Naive thymus-derived CD4-positive, alpha-beta T cell (primary cell): ENCODE results near the gene CPXM2. TPM values are rescaled to one million over a fixed set of nuclear protein-coding genes. Genes with fewer than 3 reads are reported as not detected.

ENCODE experiments used
- ATAC-seq: fragments of 150-1000 bp; cut with Tn5 transposase; 2 replicates; pipeline ENCODE4 v1.10.0; 2021; ENCODE audit warnings: mild to moderate bottlenecking, moderate library complexity
- CTCF ChIA-PET: fragments of 350-600 bp; sonication (Branson Sonifier 250); formaldehyde crosslinking; loops from one replicate; lab custom pipeline; 2021; ENCODE audit warnings: antibody characterized with exemption; lab: Charles Lee
- POLR2A ChIA-PET: fragments of 350-600 bp; sonication (Branson Sonifier 250); formaldehyde crosslinking; loops from one replicate; lab custom pipeline; 2021; ENCODE audit warnings: antibody characterized with exemption, inconsistent platforms; lab: Charles Lee
- DNase-seq, 9 donors: peaks; one replicate each; pipeline versions ENCODE4 v3.0.0 to v3.0.0-alpha.2; 2020 to 2022; ENCODE audit warnings: mixed read lengths in 1 of 9
- H3K27ac ChIP-seq: one replicate; pipeline ENCODE4 v1.7.0; 2013; ENCODE audit warnings: mild to moderate bottlenecking, low read depth, low read length, moderate library complexity
- H3K27me3 ChIP-seq, 2 donors: one replicate each; pipeline ENCODE4 v1.7.0; 2013; ENCODE audit warnings: low read length in 2 of 2, mild to moderate bottlenecking in 2 of 2, moderate library complexity in 2 of 2; ENCODE audit not compliant: control insufficient read depth in 2 of 2, insufficient read depth in 2 of 2
- H3K36me3 ChIP-seq, 3 experiments: 1 replicate in 2 of 3; 2 replicates in 1 of 3; pipeline ENCODE4 v1.7.0; 2013; ENCODE audit warnings: low read length in 3 of 3, mild to moderate bottlenecking in 3 of 3, moderate library complexity in 1 of 3; ENCODE audit not compliant: insufficient read depth in 3 of 3, control insufficient read depth in 2 of 3
- H3K4me1 ChIP-seq, 2 donors: one replicate each; pipeline ENCODE4 v1.7.0; 2013; ENCODE audit warnings: low read length in 2 of 2, mild to moderate bottlenecking in 2 of 2, moderate library complexity in 1 of 2; ENCODE audit not compliant: control insufficient read depth in 2 of 2, insufficient read depth in 2 of 2
- H3K4me3 ChIP-seq: 2 replicates; pipeline ENCODE4 v1.7.0; 2013; ENCODE audit warnings: mild to moderate bottlenecking, low read length
- H3K9me3 ChIP-seq, 3 experiments: 1 replicate in 2 of 3; 2 replicates in 1 of 3; pipeline ENCODE4 v1.7.0; 2013; ENCODE audit warnings: low read length in 3 of 3; ENCODE audit not compliant: control insufficient read depth in 2 of 3
- H3K27ac Mint-ChIP-seq, 9 donors: one replicate each; pipeline ENCODE4 v1.8.0; 2020 to 2022; ENCODE audit warnings: mixed read lengths in 9 of 9, mild to moderate bottlenecking in 8 of 9, moderate library complexity in 5 of 9, inconsistent platforms in 2 of 9
- H3K27me3 Mint-ChIP-seq, 5 donors: one replicate each; pipeline ENCODE4 v1.8.0; 2021 to 2022; ENCODE audit warnings: mixed read lengths in 5 of 5, mild to moderate bottlenecking in 1 of 5
- H3K36me3 Mint-ChIP-seq, 5 donors: one replicate each; pipeline ENCODE4 v1.8.0; 2020 to 2022; ENCODE audit warnings: mixed read lengths in 5 of 5, mild to moderate bottlenecking in 3 of 5, inconsistent platforms in 1 of 5
- H3K4me1 Mint-ChIP-seq, 7 donors: one replicate each; pipeline ENCODE4 v1.8.0; 2020 to 2022; ENCODE audit warnings: mixed read lengths in 7 of 7, mild to moderate bottlenecking in 3 of 7, inconsistent platforms in 1 of 7
- H3K4me3 Mint-ChIP-seq, 10 donors: one replicate each; pipeline ENCODE4 v1.8.0; 2020 to 2022; ENCODE audit warnings: mild to moderate bottlenecking in 10 of 10, mixed read lengths in 10 of 10, moderate library complexity in 6 of 10, inconsistent platforms in 2 of 10
- H3K9me3 Mint-ChIP-seq, 11 donors: one replicate each; pipeline ENCODE4 v1.8.0; 2020 to 2022; ENCODE audit warnings: mixed read lengths in 11 of 11, mild to moderate bottlenecking in 4 of 11, inconsistent platforms in 1 of 11, moderate library complexity in 1 of 11
- intact Hi-C, 2 donors: fragments of 100-400 bp; cut with micrococcal nuclease; formaldehyde crosslinking; loops; one replicate each; pipeline ENCODE4 v1.15.1; 2023
- polyA plus RNA-seq, 2 donors: library from polyadenylated mRNA; unstranded; fragments of 300-500 nt; fragmentation: Illumina TruSeq; gene quantifications; one replicate each; pipeline ENCODE4 v1.2.3, GENCODE V29; 2021
- total RNA-seq, 6 experiments: library from RNA in 5 of 6; stranded (reverse) in 5 of 6; gene quantifications; 1 replicate in 5 of 6; 2 replicates in 1 of 6; pipeline ENCODE4 v1.2.3 and lab custom pipeline; 2021 to 2026

Gene CPXM2
- total and polyA plus RNA-seq, 7 experiments from 2014 or later: not detected

- Mint-ChIP-seq H3K27me3 (peaks cover 0 to 28% (median 17%) of the 10 kb centered on the region in 5 donors), H3K4me1 (no peaks in the 10 kb centered on the region), H3K4me3 (no peak overlapping the region), H3K36me3 (no peaks in the 10 kb centered on the region), H3K27ac (no peak overlapping the region), H3K9me3 (peaks cover 0 to 1% (median 0%) of the 10 kb centered on the region in 11 donors)
- intact Hi-C loops: no loop called here
- ChIA-PET POLR2A (no interaction called here), CTCF (no interaction called here)
- H3K27ac ChIP-seq: no peak overlapping the region
- DNase-seq (no peak), ATAC-seq (no peak)
- no peak overlapping the region for H3K4me3 ChIP-seq
- no peaks in the 10 kb centered on the region for H3K4me1 ChIP-seq
- H3K9me3 ChIP-seq: no peaks in the 10 kb centered on the region
- H3K36me3 ChIP-seq: no peaks in the 10 kb centered on the region
- no peaks in the 10 kb centered on the region for H3K27me3 ChIP-seq
Observed at GRCh38 chr10:123761038-123761428, 130.6 kb downstream of the CPXM2 start.

DNA sequence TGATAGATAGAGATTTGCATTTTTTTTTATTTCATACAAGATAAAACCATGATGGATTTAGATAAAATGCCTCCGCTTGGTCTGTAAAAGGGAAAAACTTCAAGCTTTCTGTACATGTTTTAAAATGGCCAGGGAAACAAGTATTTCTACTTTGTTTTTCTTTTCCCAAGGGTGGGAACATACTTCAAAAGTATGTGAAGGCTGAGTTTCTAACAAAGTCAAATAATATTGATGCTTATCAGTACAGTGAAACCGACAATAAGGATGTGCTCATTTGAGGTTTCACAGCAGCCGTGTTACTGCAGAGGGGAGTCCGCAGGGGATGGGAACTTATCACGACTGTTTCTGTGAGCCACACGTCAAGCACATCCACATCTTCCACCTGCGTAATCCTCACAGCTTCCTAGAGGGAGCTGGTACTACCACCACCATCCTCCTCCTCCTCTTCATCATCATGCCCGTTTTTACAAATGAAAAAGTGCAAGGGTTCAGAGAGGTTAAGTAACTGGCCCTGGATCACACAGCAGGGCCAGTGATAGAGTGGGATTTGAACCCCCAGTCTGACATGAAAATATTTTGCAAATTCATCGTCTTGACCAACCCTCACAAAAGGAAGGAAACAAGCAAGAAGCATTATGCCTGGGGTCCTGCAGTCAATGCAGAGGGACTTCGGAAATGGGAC lies 131.1 kb downstream of the CPXM2 start:
- POLR2A ChIA-PET: no interaction called here
- no peak for ATAC-seq

GRCh38 chr10:123759501-123760031 lies 132.0 kb downstream of the CPXM2 start:
- H3K27ac ChIP-seq: no peak overlapping the region
- H3K4me3 ChIP-seq: no peak overlapping the region
- Mint-ChIP-seq H3K27me3 (peaks cover 0 to 22% (median 10%) of the 10 kb centered on the region in 5 donors), H3K36me3 (no peaks in the 10 kb centered on the region), H3K4me3 (no peak overlapping the region), H3K9me3 (peaks cover 0 to 1% (median 0%) of the 10 kb centered on the region in 11 donors), H3K4me1 (no peaks in the 10 kb centered on the region), H3K27ac (no peak overlapping the region)
- CTCF ChIA-PET: no interaction called here
- DNase-seq: no peak
- POLR2A ChIA-PET: no interaction called here
- H3K9me3 ChIP-seq: no peaks in the 10 kb centered on the region
- H3K4me1 ChIP-seq: no peaks in the 10 kb centered on the region
- no peaks in the 10 kb centered on the region for H3K27me3 ChIP-seq
- H3K36me3 ChIP-seq: no peaks in the 10 kb centered on the region
- intact Hi-C loops: no loop called here
- no peak for ATAC-seq

More for the DNA sequence above, 131.1 kb downstream of the CPXM2 start:
- no peak overlapping the region for H3K4me3 ChIP-seq
- no peak overlapping the region for H3K4me3 Mint-ChIP-seq
- H3K27ac Mint-ChIP-seq: no peak overlapping the region
- intact Hi-C loops: no loop called here
- H3K9me3 Mint-ChIP-seq: peaks cover 0 to 1% (median 0%) of the 10 kb centered on the region in 11 donors
- no peaks in the 10 kb centered on the region for H3K27me3 ChIP-seq
- no peaks in the 10 kb centered on the region for H3K4me1 ChIP-seq
- H3K27me3 Mint-ChIP-seq: peaks cover 0 to 23% (median 15%) of the 10 kb centered on the region in 5 donors
- H3K36me3 Mint-ChIP-seq: no peaks in the 10 kb centered on the region
- H3K36me3 ChIP-seq: no peaks in the 10 kb centered on the region
- H3K27ac ChIP-seq: no peak overlapping the region
- CTCF ChIA-PET: no interaction called here
- H3K9me3 ChIP-seq: no peaks in the 10 kb centered on the region
- H3K4me1 Mint-ChIP-seq: no peaks in the 10 kb centered on the region
- DNase-seq: no peak

GRCh38 chr10:123759041-123759440 lies 132.6 kb downstream of the CPXM2 start:
- no peak overlapping the region for H3K4me3 Mint-ChIP-seq
- ChIA-PET CTCF (no interaction called here), POLR2A (no interaction called here)
- Histone ChIP-seq H3K36me3 (no peaks in the 10 kb centered on the region), H3K27me3 (no peaks in the 10 kb centered on the region), H3K9me3 (no peaks in the 10 kb centered on the region), H3K4me1 (no peaks in the 10 kb centered on the region), H3K27ac (no peak overlapping the region), H3K4me3 (no peak overlapping the region)
- peaks cover 0 to 4% (median 0%) of the 10 kb centered on the region in 11 donors for H3K9me3 Mint-ChIP-seq
- no peak overlapping the region for H3K27ac Mint-ChIP-seq
- H3K27me3 Mint-ChIP-seq: peaks cover 0 to 27% (median 10%) of the 10 kb centered on the region in 5 donors
- no peak for DNase-seq
- intact Hi-C loops: no loop called here
- ATAC-seq: no peak
- H3K36me3 Mint-ChIP-seq: no peaks in the 10 kb centered on the region
- H3K4me1 Mint-ChIP-seq: no peaks in the 10 kb centered on the region

GRCh38 chr10:123757853-123758252 lies 133.8 kb downstream of the CPXM2 start:
- H3K27me3 ChIP-seq: no peaks in the 10 kb centered on the region
- H3K4me3 ChIP-seq: no peak overlapping the region
- no peak for ATAC-seq
- Mint-ChIP-seq H3K9me3 (peaks cover 0 to 8% (median 0%) of the 10 kb centered on the region in 11 donors), H3K27ac (no peak overlapping the region), H3K4me3 (no peak overlapping the region), H3K27me3 (peaks cover 0 to 30% (median 10%) of the 10 kb centered on the region in 5 donors), H3K36me3 (no peaks in the 10 kb centered on the region), H3K4me1 (no peaks in the 10 kb centered on the region)
- H3K36me3 ChIP-seq: no peaks in the 10 kb centered on the region
- no peaks in the 10 kb centered on the region for H3K9me3 ChIP-seq
- H3K4me1 ChIP-seq: no peaks in the 10 kb centered on the region
- intact Hi-C loops: no loop called here
- CTCF ChIA-PET: no interaction called here
- DNase-seq: no peak
- POLR2A ChIA-PET: no interaction called here
- H3K27ac ChIP-seq: no peak overlapping the region

GRCh38 chr10:123755061-123755460 lies 136.5 kb downstream of the CPXM2 start:
- CTCF ChIA-PET: no interaction called here
- Mint-ChIP-seq H3K4me1 (no peaks in the 10 kb centered on the region), H3K36me3 (peaks cover 0 to 6% (median 0%) of the 10 kb centered on the region in 5 donors), H3K27me3 (peaks cover 0 to 27% (median 6%) of the 10 kb centered on the region in 5 donors), H3K27ac (no peak overlapping the region), H3K4me3 (no peak overlapping the region), H3K9me3 (peaks cover 0 to 15% (median 0%) of the 10 kb centered on the region in 11 donors)
- POLR2A ChIA-PET: no interaction called here
- DNase-seq: no peak
- H3K4me3 ChIP-seq: no peak overlapping the region
- H3K27me3 ChIP-seq: no peaks in the 10 kb centered on the region
- intact Hi-C loops: no loop called here
- no peak for ATAC-seq
- H3K4me1 ChIP-seq: no peaks in the 10 kb centered on the region
- H3K27ac ChIP-seq: no peak overlapping the region
- H3K9me3 ChIP-seq: no peaks in the 10 kb centered on the region
- H3K36me3 ChIP-seq: no peaks in the 10 kb centered on the region

DNA sequence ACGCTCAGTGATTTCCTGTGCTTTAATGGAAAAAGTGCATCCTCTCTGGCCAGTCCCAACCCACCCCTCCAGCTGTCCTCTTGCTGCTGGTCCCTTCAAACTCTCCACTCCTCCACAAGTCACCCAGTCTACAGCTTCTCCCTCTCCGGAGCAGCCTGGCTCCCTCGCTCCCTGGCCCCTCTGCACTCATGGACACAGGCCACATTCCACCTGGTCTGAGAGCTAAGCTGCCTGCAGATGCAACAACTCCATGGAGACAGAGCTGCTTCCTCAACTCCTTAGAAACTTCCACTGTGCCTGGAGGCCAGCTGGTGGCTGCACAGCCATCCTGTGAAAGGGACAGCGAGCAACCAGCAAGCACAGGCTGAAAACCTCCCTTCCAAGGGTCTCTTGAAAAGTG lies 137.5 kb downstream of the CPXM2 start:
- ATAC-seq (no peak), DNase-seq (no peak)
- Histone ChIP-seq H3K27me3 (no peaks in the 10 kb centered on the region), H3K4me1 (no peaks in the 10 kb centered on the region), H3K9me3 (no peaks in the 10 kb centered on the region), H3K27ac (no peak overlapping the region), H3K36me3 (no peaks in the 10 kb centered on the region), H3K4me3 (no peak overlapping the region)
- H3K4me1 Mint-ChIP-seq: no peaks in the 10 kb centered on the region
- no peak overlapping the region for H3K27ac Mint-ChIP-seq
- peaks cover 0 to 27% (median 6%) of the 10 kb centered on the region in 5 donors for H3K27me3 Mint-ChIP-seq
- ChIA-PET CTCF (no interaction called here), POLR2A (no interaction called here)
- intact Hi-C loops: no loop called here
- no peak overlapping the region for H3K4me3 Mint-ChIP-seq
- peaks cover 0 to 15% (median 0%) of the 10 kb centered on the region in 11 donors for H3K9me3 Mint-ChIP-seq
- peaks cover 0 to 6% (median 0%) of the 10 kb centered on the region in 5 donors for H3K36me3 Mint-ChIP-seq
